ENCODE data around the gene DYNC2LI1. TPM values are rescaled to one million over a fixed set of nuclear protein-coding genes. Genes with fewer than 3 reads are reported as not detected.

The DYNC2LI1 gene
- total RNA-seq, 1 donor from 2014 or later, result 18.4 TPM

GRCh38 chr2:43840965-43841364, 67.1 kb downstream of the DYNC2LI1 start:
- Mint-ChIP-seq H3K9me3 (ENCODE audit: unreplicated experiment) (no peaks in the 10 kb centered on the region), H3K27me3 (ENCODE audit: unreplicated experiment) (no peaks in the 10 kb centered on the region), H3K4me1 (ENCODE audit: unreplicated experiment) (peaks cover 4% of the 10 kb centered on the region), H3K4me3 (ENCODE audit: unreplicated experiment) (no peak overlapping the region), H3K36me3 (ENCODE audit: unreplicated experiment) (no peaks in the 10 kb centered on the region), H3K27ac (ENCODE audit: unreplicated experiment) (no peak overlapping the region)
- TF ChIP-seq, protein P1, sequence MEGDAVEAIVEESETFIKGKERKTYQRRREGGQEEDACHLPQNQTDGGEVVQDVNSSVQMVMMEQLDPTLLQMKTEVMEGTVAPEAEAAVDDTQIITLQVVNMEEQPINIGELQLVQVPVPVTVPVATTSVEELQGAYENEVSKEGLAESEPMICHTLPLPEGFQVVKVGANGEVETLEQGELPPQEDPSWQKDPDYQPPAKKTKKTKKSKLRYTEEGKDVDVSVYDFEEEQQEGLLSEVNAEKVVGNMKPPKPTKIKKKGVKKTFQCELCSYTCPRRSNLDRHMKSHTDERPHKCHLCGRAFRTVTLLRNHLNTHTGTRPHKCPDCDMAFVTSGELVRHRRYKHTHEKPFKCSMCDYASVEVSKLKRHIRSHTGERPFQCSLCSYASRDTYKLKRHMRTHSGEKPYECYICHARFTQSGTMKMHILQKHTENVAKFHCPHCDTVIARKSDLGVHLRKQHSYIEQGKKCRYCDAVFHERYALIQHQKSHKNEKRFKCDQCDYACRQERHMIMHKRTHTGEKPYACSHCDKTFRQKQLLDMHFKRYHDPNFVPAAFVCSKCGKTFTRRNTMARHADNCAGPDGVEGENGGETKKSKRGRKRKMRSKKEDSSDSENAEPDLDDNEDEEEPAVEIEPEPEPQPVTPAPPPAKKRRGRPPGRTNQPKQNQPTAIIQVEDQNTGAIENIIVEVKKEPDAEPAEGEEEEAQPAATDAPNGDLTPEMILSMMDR (IDR thresholded peaks at IDR 0.05), result no peak
- DNase-seq (ENCODE audit: extremely low spot score, unreplicated experiment), result no peak

DNA sequence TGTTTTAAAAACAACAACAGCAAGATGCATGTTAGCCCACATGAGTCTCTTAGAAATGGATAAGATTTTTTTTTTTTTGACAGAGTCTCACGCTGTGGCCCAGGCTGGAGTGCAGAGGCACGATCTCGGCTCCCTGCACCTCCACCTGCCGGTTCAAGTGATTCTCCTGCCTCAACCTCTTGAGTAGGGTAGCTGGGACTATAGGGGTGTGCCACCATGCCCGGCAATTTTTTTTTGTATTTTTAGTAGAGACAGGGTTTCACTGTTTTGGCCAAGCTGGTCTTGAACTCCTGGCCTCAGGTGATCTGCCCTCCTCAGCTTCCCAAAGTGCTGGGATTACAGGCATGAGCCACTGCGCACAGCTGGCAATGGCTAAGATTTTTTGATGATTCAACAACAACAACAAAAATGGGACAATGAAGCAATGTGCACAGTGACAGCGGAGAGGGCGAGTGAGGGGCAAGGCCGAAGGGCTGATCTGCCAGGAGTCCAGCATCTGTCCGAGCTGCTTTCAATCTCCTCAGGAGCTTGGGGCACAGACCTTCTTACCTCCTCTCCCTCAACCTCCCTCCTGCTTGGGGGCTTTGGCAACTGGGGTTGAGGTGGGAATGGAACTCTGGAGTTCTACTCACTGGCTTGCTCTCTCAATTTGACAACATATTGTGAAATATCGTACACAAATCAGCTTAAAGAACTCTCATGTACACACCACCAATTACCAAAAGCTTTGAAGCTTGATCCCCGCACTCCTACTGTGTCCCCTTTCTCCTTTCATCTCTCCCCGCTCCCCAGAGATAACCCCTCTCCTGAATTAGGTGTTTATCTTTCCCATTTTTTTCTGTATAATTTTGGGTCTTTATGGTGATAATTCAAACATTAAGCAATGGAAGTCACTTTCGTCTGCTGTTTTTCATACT, 68.4 kb downstream of the DYNC2LI1 start:
- TF ChIP-seq, protein P1 (IDR thresholded peaks at IDR 0.05), result no peak
- DNase-seq (ENCODE audit: extremely low spot score, unreplicated experiment), result no peak
- H3K36me3 Mint-ChIP-seq (ENCODE audit: unreplicated experiment), result no peaks in the 10 kb centered on the region
- no peaks in the 10 kb centered on the region for H3K9me3 Mint-ChIP-seq (ENCODE audit: unreplicated experiment)
- H3K4me3 Mint-ChIP-seq (ENCODE audit: unreplicated experiment), result no peak overlapping the region
- peaks cover 11% of the 10 kb centered on the region for H3K27me3 Mint-ChIP-seq (ENCODE audit: unreplicated experiment)
- peaks cover 4% of the 10 kb centered on the region for H3K4me1 Mint-ChIP-seq (ENCODE audit: unreplicated experiment)
- no peak overlapping the region for H3K27ac Mint-ChIP-seq (ENCODE audit: unreplicated experiment)

- DNase-seq (ENCODE audit: extremely low spot score, unreplicated experiment), result no peak
- Mint-ChIP-seq H3K4me3 (ENCODE audit: unreplicated experiment) (no peak overlapping the region), H3K4me1 (ENCODE audit: unreplicated experiment) (peaks cover 4% of the 10 kb centered on the region), H3K27ac (ENCODE audit: unreplicated experiment) (no peak overlapping the region), H3K27me3 (ENCODE audit: unreplicated experiment) (peaks cover 13% of the 10 kb centered on the region), H3K9me3 (ENCODE audit: unreplicated experiment) (no peaks in the 10 kb centered on the region), H3K36me3 (ENCODE audit: unreplicated experiment) (no peaks in the 10 kb centered on the region)
- TF ChIP-seq, protein P1 (IDR thresholded peaks at IDR 0.05), result no peak
Observed at GRCh38 chr2:43842866-43843226, 69.0 kb downstream of the DYNC2LI1 start.

DNA sequence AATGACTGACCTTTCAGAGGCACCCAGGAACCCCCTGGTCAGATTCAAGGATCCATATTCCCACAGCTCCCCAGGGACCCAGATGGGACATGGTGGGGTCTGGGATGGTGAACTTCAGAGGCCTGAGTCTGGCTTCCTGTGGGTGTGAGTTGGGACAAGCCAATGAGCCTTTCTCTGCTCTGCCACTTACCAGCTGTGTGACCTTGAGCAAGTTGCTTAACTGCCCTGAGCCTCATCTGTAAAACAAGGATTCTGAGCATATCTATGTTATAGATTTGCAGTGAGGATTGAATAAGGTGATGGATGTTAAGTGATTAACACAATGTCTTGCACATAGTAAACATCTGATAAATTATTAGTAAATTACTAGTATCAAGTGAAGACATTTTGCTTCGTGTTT, 71.3 kb downstream of the DYNC2LI1 start:
- Mint-ChIP-seq H3K36me3 (ENCODE audit: unreplicated experiment) (no peaks in the 10 kb centered on the region), H3K4me1 (ENCODE audit: unreplicated experiment) (no peaks in the 10 kb centered on the region), H3K27me3 (ENCODE audit: unreplicated experiment) (peaks cover 13% of the 10 kb centered on the region), H3K4me3 (ENCODE audit: unreplicated experiment) (no peak overlapping the region), H3K9me3 (ENCODE audit: unreplicated experiment) (no peaks in the 10 kb centered on the region), H3K27ac (ENCODE audit: unreplicated experiment) (no peak overlapping the region)
- TF ChIP-seq, protein P1 (IDR thresholded peaks at IDR 0.05), result no peak
- DNase-seq (ENCODE audit: extremely low spot score, unreplicated experiment), result no peak

DNA sequence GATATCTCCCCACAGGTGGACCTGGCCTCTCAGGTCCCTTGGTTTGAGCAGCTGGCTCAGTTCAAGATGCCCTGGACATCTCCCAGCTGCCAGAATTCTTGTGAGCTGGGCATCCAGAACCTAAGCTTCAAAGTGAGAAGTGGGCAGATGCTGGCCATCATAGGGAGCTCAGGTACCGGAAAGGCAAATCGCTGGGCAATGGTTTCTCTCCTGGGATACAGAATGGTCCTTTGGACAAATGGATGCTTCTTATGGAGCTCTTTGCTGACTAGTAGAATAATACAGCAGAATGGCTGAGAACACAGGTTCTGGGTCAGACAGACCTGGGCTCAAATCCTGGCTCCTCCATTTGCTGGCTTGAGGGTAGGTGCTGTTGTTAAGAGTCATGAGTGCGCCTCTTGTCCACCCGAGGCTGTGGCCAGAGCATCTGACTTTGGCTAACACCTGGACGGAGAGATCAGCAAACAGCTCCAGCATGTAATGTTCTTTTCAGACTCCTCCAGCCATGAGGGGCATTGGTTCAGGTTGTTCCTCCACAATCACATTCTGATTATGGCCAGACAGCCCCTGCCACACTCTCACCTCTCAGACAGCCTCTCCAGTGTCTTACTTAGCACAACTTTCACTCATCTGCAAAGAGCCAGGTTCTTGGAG, 72.4 kb downstream of the DYNC2LI1 start:
- peaks cover 13% of the 10 kb centered on the region for H3K27me3 Mint-ChIP-seq (ENCODE audit: unreplicated experiment)
- TF ChIP-seq, protein P1 (IDR thresholded peaks at IDR 0.05), result no peak
- H3K36me3 Mint-ChIP-seq (ENCODE audit: unreplicated experiment), result no peaks in the 10 kb centered on the region
- no peak overlapping the region for H3K27ac Mint-ChIP-seq (ENCODE audit: unreplicated experiment)
- peak; percentile 67 for DNase-seq (ENCODE audit: extremely low spot score, unreplicated experiment)
- no peak overlapping the region for H3K4me3 Mint-ChIP-seq (ENCODE audit: unreplicated experiment)
- H3K9me3 Mint-ChIP-seq (ENCODE audit: unreplicated experiment), result no peaks in the 10 kb centered on the region
- no peaks in the 10 kb centered on the region for H3K4me1 Mint-ChIP-seq (ENCODE audit: unreplicated experiment)
